Activated CD8-positive, alpha-beta memory T cell treated with anti-CD3 and anti-CD28 coated beads, Interleukin-2, amount 10 ng/mL, durations not matched to agents 7 days and 5 days (primary cell): ENCODE data around the gene STOX2. TPM values are rescaled to one million over a fixed set of nuclear protein-coding genes. Genes with fewer than 3 reads are reported as not detected.

Source experiments
- total RNA-seq, 2 experiments: library from RNA; stranded (reverse); gene quantifications; one replicate each; pipeline ENCODE4 v1.2.3, GENCODE V29; 2021

The STOX2 gene
- total RNA-seq, 2 experiments from 2014 or later = not detected

Other genes starting within 250 kb of the STOX2 start
- 10 to 100 TPM; 17.8 to 18.6 TPM for gene RWDD4, start 246.1 kb upstream of the STOX2 start, total RNA-seq
- gene TRAPPC11, start 246.0 kb upstream of the STOX2 start, total RNA-seq = 10 to 100 TPM; 30.3 to 34.6 TPM